HG03066 (cell line): Measurements from ENCODE around the gene TMPRSS3.

ENCODE experiments used
- ATAC-seq: cut with Tn5 transposase; IDR thresholded peaks from one replicate; pipeline ENCODE4 v1.9.1; 2021; ENCODE audit warnings: low read depth; ENCODE audit not compliant: unreplicated experiment

Gene TMPRSS3

GRCh38 chr21:42338729-42339715 lies 56.8 kb downstream of the TMPRSS3 start:
- no peak for ATAC-seq

DNA sequence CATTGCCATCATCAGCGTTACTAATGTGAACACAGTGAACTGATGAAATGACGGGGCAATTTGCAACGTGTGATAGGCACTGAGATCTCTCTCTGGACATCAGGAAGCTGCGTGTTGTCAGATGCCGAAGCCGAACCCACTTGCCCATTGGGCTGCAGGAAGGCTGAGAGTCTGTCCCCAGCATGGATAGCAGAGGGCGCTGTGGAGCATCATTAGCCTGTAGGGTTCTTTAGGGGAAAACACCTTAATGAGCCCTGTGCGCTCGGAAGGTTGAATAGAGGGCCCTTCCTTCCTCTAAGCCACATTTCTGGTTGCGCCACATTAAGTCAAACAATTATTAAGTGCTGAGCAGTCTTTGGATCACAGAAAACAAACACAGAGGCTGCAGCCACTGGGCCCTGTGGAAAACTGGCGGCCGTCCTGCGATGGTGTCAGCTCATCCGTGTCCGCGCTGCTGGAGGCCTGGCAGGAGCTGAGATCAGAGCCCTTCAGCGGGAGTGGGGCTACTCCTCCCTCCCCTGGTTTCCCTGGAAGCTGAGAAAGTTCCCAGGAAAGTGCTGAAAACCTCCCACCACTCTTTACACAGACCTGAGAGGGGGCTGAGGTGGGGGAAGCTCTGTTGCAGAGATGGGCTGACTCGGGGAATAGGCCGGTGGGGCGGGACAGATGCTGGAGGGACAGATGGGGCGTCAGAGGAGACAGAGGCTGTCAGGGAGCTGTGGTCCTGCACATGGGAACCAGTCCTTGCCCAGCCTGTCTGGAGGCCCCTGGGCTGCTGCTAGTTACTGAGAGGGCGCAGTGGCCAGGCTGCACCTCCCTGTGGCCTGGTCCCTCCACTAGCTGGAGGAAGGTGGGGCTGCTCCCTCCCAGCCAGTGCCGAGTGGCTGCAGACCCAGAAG lies 57.8 kb downstream of the TMPRSS3 start:
- no peak for ATAC-seq

- no peak for ATAC-seq
Observed at GRCh38 chr21:42337276-42337675, 58.6 kb downstream of the TMPRSS3 start.

- ATAC-seq = no peak
Observed at GRCh38 chr21:42336054-42336453, 59.8 kb downstream of the TMPRSS3 start.

DNA sequence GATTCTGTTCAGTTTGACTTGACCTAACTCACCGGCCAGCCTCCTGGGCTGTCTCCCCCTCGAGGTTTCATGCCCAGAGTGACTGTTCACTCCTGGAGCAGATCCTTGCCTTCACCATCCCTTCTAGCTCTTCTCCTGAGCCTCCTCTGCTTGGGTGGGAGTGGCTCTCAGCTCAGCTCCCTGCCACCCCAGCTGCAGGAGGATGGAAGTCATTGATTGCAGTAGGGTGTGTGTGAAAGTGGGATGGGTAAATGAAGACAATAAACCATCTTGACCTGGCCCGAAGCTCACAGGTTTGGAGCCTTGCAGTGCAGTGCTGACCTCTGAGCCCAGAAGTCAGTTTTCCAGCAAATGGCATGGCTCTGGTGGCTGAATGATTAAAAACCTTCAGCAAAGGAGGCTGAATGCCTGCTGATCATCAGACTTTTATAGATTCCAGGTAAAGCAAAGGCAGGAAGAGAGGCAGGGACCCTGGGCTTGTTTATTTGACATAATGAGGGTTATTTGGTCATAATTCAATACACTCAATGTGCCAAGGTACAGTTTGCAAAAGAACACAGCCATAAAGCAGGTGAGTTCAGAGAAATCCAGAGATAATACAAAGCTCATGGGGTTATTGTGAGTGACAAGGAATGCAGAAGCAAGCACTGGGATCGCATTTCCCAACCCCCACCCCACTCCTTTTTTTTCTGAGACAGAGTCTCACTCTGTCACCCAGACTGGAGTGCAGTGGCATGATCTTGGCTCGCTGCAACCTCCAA lies 63.1 kb downstream of the TMPRSS3 start:
- ATAC-seq = no peak

- ATAC-seq = no peak
Observed at GRCh38 chr21:42331660-42332059, 64.2 kb downstream of the TMPRSS3 start.

DNA sequence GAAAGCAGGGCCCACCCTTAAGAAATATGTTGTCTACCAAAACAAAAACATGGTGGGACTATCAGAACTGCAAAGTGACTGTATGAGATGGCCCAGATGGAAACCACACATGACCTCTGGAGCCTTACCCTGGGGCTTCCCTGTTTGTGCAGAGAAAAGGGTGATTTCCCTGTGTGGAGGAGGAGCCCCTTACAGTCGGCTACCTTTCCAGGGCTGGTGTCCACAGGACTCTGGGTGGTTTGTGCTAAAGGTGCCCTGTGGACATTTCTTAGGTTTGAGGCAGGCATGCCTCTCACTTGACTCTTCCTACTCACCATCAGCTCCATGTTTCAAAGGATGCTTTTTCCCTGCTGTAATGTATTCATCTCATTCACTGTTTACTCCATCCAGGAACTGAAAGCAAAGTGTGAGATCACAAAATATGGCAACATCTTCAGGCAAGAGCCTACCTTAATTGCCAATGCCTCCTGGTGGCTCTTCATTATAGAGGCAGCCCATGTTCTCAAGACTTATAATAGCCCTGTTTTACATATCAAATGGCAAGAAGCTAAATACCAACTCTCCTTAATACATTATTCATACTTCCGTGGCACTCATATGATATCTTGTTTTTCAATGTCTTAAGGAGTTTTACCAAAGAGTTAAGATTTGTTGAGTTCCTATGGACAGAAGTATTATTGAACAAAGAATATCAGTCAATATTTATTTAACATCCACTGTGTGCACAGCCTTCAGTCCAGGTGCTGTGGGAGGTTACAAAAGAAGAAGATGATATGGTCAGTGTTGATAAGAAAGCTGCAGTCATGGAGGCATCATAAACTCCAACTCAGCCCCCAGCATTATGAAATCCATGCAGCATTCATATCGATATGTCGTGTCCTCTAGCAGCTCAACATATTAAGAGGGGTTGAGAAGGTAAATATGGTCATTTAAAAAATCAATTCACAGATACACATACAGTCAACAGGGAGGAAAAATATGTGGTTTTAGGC lies 65.2 kb downstream of the TMPRSS3 start:
- ATAC-seq = no peak

DNA sequence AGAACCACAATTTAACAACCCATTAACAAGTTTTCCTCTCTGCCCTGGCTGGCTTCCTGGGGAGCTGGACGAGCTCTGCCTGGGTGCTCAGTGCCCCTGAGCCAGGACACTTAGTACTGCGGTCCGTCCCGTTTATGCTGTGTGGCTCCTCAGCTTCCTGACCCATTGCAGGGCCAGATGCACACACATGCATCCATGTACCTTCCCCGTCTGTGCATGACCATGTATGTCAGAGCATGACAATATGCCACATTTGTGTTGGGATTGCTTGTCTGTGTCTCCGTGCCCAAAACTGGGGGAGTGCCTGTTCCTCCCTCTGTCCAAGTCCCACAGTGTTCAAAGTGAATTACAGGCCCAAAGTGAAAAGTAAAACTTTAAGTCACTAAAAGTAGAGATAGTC lies 71.0 kb downstream of the TMPRSS3 start:
- ATAC-seq = no peak
